Activated CD8-positive, alpha-beta T cell treated with anti-CD3 and anti-CD28 coated beads, Interleukin-2, amount 10 ng/mL, durations not matched to agents 7 days and 5 days (primary cell): ENCODE results near the gene FEN1. TPM values are rescaled to one million over a fixed set of nuclear protein-coding genes. Genes with fewer than 3 reads are reported as not detected.
A peak's percentile ranks its signal among the peaks of the same experiment; 100 is the strongest.

ENCODE experiments used
- ATAC-seq: fragments of 150-1000 bp; cut with Tn5 transposase; one replicate; pipeline ENCODE4 v1.10.0; 2021; ENCODE audit warnings: moderate library complexity
- CTCF ChIA-PET: fragments of 350-600 bp; sonication (Branson Sonifier 250); formaldehyde crosslinking; loops from one replicate; lab custom pipeline; 2021; ENCODE audit warnings: antibody characterized with exemption; lab: Charles Lee
- POLR2A ChIA-PET: fragments of 350-600 bp; sonication (Branson Sonifier 250); formaldehyde crosslinking; loops from one replicate; lab custom pipeline; 2021; ENCODE audit warnings: antibody characterized with exemption; lab: Charles Lee
- DNase-seq: peaks from one replicate; pipeline ENCODE4 v3.0.0-alpha.2; 2020
- H3K27ac Mint-ChIP-seq: one replicate; pipeline ENCODE4 v1.8.0; 2021; ENCODE audit warnings: mild to moderate bottlenecking, mixed read lengths
- H3K27me3 Mint-ChIP-seq: one replicate; pipeline ENCODE4 v1.8.0; 2021; ENCODE audit warnings: low read depth, mixed read lengths
- H3K36me3 Mint-ChIP-seq: one replicate; pipeline ENCODE4 v1.8.0; 2021; ENCODE audit warnings: low read depth, mixed read lengths
- H3K4me1 Mint-ChIP-seq: one replicate; pipeline ENCODE4 v1.8.0; 2021; ENCODE audit warnings: low read depth, mixed read lengths
- H3K4me3 Mint-ChIP-seq: one replicate; pipeline ENCODE4 v1.8.0; 2021; ENCODE audit warnings: mild to moderate bottlenecking, mixed read lengths
- H3K9me3 Mint-ChIP-seq: one replicate; pipeline ENCODE4 v1.8.0; 2022; ENCODE audit warnings: mixed read lengths; ENCODE audit not compliant: insufficient read depth
- total RNA-seq, 2 experiments: library from RNA; stranded (reverse); gene quantifications; one replicate each; pipeline ENCODE4 v1.2.3, GENCODE V29; 2021

The FEN1 gene
- total RNA-seq, 2 experiments from 2014 or later = 146 TPM

DNA sequence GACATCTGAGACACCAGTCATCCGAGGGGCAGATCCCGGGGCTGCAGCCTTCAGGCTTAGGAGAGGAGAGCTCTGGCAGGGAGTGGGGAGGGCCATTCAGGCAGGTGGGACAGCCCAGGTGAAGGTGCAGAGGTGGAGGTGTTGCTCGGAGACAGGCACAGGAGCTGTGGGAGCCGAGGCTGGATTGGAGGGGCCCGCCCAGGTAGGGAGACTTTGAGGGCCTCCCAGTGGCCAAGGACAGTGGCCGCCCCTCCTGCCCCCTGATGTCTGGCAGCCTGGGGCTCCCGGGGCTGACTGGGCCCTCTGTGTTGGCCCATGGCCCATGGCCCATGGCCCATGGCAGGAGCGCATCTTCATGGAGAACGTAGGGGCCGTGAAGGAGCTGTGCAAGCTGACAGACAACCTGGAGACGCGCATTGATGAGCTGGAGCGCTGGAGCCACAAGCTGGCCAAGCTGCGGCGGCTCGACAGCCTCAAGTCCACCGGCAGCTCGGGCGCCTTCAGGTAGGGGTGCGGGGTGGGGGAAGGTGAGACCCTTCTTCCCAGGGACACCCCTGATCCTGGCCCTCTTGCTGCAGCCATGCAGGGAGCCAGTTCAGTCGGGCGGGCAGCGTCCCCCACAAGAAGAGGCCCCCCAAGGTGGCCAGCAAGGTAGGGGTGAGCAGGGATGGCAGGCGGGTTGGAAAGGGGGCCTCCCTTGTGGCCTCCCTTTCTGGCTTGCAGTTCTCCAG, 13.6 kb upstream of the FEN1 start:
- CTCF ChIA-PET = interaction anchor here (1.3 to 2.5 kb wide), 2 partner anchors 12 to 32 kb away, joined by 4 to 11 read pairs; no protein-coding TSS in a partner anchor
- Mint-ChIP-seq H3K27ac (no peak overlapping the region), H3K36me3 (no peaks in the 10 kb centered on the region), H3K27me3 (peaks cover 9% of the 10 kb centered on the region), H3K4me1 (peaks cover 15% of the 10 kb centered on the region), H3K4me3 (no peak overlapping the region), H3K9me3 (no peaks in the 10 kb centered on the region)
- DNase-seq (no peak), ATAC-seq (no peak)
- POLR2A ChIA-PET = interaction anchor here (0.7 kb wide), 1 partner anchor 36 kb away, joined by 3 read pairs; no protein-coding TSS in a partner anchor

DNA sequence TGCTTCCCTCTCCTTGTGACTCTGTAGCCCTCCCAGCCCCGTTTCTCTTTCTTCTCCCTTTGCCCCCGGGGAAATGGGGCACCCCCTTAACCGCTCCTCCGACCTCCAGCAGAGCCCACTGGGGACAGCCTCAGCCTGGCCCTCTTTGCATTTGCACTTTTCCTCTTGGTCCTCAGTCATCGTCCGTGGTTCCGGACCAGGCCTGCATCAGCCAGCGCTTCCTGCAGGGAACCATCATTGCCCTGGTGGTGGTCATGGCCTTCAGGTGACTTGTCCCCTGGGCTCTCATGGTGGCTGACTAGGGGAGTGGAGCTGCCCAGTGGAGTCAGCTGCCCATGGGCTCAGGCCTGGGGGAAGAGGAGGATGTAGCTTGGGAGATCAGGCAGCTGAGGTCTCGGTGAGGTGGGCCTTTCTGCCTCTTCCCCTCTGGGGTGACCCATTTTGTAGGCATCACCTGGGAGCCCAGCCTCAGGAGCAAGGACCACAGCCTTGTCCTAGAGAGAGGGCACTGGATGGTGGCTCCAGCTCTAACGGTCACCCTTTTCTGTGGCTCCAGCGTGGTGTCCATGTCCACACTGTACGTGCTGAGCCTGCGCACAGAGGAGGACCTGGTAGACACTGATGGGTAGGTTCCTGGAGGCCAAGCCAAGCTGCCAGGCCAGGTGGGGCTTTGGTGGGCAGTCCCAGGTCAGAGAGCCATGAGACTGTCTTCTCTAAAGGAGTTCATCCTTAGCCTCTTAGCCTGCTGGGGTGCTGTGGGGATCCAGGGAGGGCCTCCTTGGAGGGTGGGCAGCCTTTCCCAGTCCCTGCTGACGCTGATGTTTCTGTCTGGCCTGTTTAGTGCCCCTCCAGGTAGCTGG, 12.8 kb upstream of the FEN1 start:
- Mint-ChIP-seq H3K36me3 (peaks cover 2% of the 10 kb centered on the region), H3K27me3 (peaks cover 9% of the 10 kb centered on the region), H3K9me3 (no peaks in the 10 kb centered on the region), H3K4me1 (peaks cover 15% of the 10 kb centered on the region), H3K4me3 (no peak overlapping the region), H3K27ac (no peak overlapping the region)
- ChIA-PET POLR2A (interaction anchor here (0.7 kb wide), 2 partner anchors 13 to 35 kb away, joined by 3 read pairs; partner anchors contain the start of genes FEN1 and TMEM258), CTCF (interaction anchor here (1.1 to 2.5 kb wide), 6 partner anchors 9 to 47 kb away, joined by 3 to 11 read pairs (median 4); no protein-coding TSS in a partner anchor)
- ATAC-seq = no peak
- DNase-seq = no peak

GRCh38 chr11:61780581-61781162, 12.0 kb upstream of the FEN1 start:
- H3K9me3 Mint-ChIP-seq = no peaks in the 10 kb centered on the region
- no peak for DNase-seq
- peaks cover 6% of the 10 kb centered on the region for H3K27me3 Mint-ChIP-seq
- H3K36me3 Mint-ChIP-seq = peaks cover 6% of the 10 kb centered on the region
- ATAC-seq = no peak
- no peak overlapping the region for H3K4me3 Mint-ChIP-seq
- ChIA-PET POLR2A (no interaction called here), CTCF (interaction anchor here (1.1 to 2.5 kb wide), 5 partner anchors 8 to 47 kb away, joined by 3 to 11 read pairs (median 4); no protein-coding TSS in a partner anchor)
- H3K4me1 Mint-ChIP-seq = peaks cover 13% of the 10 kb centered on the region
- peak overlapping the region; percentile 34 for H3K27ac Mint-ChIP-seq

- Mint-ChIP-seq H3K27ac (no peak overlapping the region), H3K36me3 (peaks cover 9% of the 10 kb centered on the region), H3K4me3 (no peak overlapping the region), H3K4me1 (peaks cover 11% of the 10 kb centered on the region), H3K27me3 (peaks cover 6% of the 10 kb centered on the region), H3K9me3 (no peaks in the 10 kb centered on the region)
- ATAC-seq = no peak
- ChIA-PET POLR2A (interaction anchor here (1.1 to 1.5 kb wide), 2 partner anchors 10 to 34 kb away, joined by 4 to 7 read pairs; partner anchors contain the start of genes FEN1 and TMEM258), CTCF (interaction anchor here (1.4 to 1.8 kb wide), 2 partner anchors 28 to 48 kb away, joined by 3 to 4 read pairs; no protein-coding TSS in a partner anchor)
- no peak for DNase-seq
Observed at GRCh38 chr11:61781585-61781984, 11.1 kb upstream of the FEN1 start.

DNA sequence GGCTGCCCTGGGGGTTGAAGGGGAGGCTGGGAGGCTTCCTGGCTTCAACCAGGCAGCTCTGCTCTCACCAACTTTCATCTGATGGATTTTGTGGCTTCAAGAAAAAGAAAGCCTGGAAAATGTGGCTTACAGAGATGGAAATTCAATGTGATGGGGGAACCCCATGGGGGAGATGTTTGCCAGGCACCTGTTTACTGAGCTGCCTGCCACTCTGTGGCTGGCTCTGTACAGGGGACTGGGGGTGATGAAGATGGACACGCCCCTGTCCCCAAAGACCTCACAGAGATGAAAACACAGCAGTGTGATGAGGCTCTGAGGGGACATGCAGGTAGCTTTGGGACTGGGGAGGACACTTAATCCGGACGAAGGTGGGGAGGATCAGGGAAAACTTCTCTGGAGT, 10.4 kb upstream of the FEN1 start:
- H3K4me3 Mint-ChIP-seq = no peak overlapping the region
- H3K9me3 Mint-ChIP-seq = no peaks in the 10 kb centered on the region
- peaks cover 6% of the 10 kb centered on the region for H3K27me3 Mint-ChIP-seq
- H3K4me1 Mint-ChIP-seq = peaks cover 4% of the 10 kb centered on the region
- peaks cover 9% of the 10 kb centered on the region for H3K36me3 Mint-ChIP-seq
- ChIA-PET POLR2A (interaction anchor here (1.1 to 1.5 kb wide), 2 partner anchors 10 to 33 kb away, joined by 4 to 7 read pairs; partner anchors contain the start of genes FEN1 and TMEM258), CTCF (interaction anchor here (1.1 to 1.4 kb wide), 2 partner anchors 15 to 29 kb away, joined by 3 to 4 read pairs; no protein-coding TSS in a partner anchor)
- H3K27ac Mint-ChIP-seq = no peak overlapping the region
- DNase-seq (no peak), ATAC-seq (no peak)

GRCh38 chr11:61782841-61783240, 9.9 kb upstream of the FEN1 start:
- ChIA-PET POLR2A (interaction anchor here (1.5 kb wide), 1 partner anchor 9 kb away, joined by 7 read pairs; the partner anchor contains the start of genes FEN1 and TMEM258), CTCF (interaction anchor here (1.1 to 1.4 kb wide), 2 partner anchors 15 to 29 kb away, joined by 3 to 4 read pairs; no protein-coding TSS in a partner anchor)
- Mint-ChIP-seq H3K4me1 (peaks cover 4% of the 10 kb centered on the region), H3K9me3 (no peaks in the 10 kb centered on the region), H3K27ac (no peak overlapping the region), H3K36me3 (peaks cover 10% of the 10 kb centered on the region), H3K27me3 (peaks cover 5% of the 10 kb centered on the region), H3K4me3 (no peak overlapping the region)
- DNase-seq (no peak), ATAC-seq (no peak)

GRCh38 chr11:61783717-61784505, 8.8 kb upstream of the FEN1 start:
- Mint-ChIP-seq H3K4me3 (no peak overlapping the region), H3K36me3 (peaks cover 10% of the 10 kb centered on the region), H3K4me1 (no peaks in the 10 kb centered on the region), H3K9me3 (no peaks in the 10 kb centered on the region), H3K27ac (no peak overlapping the region), H3K27me3 (no peaks in the 10 kb centered on the region)
- ATAC-seq = no peak
- ChIA-PET POLR2A (no interaction called here), CTCF (no interaction called here)
- no peak for DNase-seq

- no peaks in the 10 kb centered on the region for H3K9me3 Mint-ChIP-seq
- CTCF ChIA-PET = interaction anchor here (1.2 kb wide), 1 partner anchor 14 kb away, joined by 3 read pairs; no protein-coding TSS in a partner anchor
- POLR2A ChIA-PET = no interaction called here
- H3K27ac Mint-ChIP-seq = no peak overlapping the region
- H3K4me1 Mint-ChIP-seq = peaks cover 3% of the 10 kb centered on the region
- no peaks in the 10 kb centered on the region for H3K27me3 Mint-ChIP-seq
- no peak for ATAC-seq
- DNase-seq = no peak
- H3K4me3 Mint-ChIP-seq = no peak overlapping the region
- H3K36me3 Mint-ChIP-seq = peaks cover 15% of the 10 kb centered on the region
Observed at GRCh38 chr11:61784506-61784805, 8.3 kb upstream of the FEN1 start.

DNA sequence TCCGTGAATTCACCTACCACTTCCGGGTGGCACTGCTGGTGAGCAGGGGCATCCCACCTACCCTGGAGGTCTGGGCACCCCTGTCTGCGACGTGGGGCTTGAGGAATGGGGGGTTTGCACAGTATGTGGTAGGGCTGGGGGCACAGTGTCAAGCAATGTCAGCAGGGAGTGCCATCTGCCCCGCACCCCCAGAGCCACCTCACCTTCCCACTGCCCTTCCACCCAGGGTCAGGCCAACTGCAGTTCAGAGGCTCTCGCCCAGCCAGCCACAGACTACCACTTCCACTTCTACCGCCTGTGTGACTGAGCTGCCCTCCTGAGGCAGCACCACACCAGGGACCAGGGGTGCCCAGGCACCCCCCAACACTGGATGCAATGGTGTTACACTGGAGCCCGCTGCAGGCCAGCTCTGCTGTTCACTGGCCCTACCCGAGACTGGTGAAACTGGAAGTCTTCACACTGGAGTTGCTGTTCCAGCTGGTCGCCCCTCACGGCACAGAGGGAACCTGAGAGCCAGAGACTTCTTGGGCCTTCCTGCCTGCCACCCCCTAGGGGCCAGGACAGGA, 6.8 kb upstream of the FEN1 start:
- CTCF ChIA-PET = interaction anchor here (1.2 to 4.5 kb wide), 3 partner anchors 12 to 39 kb away, joined by 3 to 35 read pairs (median 5); no protein-coding TSS in a partner anchor
- Mint-ChIP-seq H3K27me3 (no peaks in the 10 kb centered on the region), H3K4me3 (no peak overlapping the region), H3K4me1 (peaks cover 14% of the 10 kb centered on the region), H3K36me3 (peaks cover 26% of the 10 kb centered on the region), H3K9me3 (no peaks in the 10 kb centered on the region), H3K27ac (no peak overlapping the region)
- ATAC-seq (no peak), DNase-seq (no peak)
- POLR2A ChIA-PET = no interaction called here

DNA sequence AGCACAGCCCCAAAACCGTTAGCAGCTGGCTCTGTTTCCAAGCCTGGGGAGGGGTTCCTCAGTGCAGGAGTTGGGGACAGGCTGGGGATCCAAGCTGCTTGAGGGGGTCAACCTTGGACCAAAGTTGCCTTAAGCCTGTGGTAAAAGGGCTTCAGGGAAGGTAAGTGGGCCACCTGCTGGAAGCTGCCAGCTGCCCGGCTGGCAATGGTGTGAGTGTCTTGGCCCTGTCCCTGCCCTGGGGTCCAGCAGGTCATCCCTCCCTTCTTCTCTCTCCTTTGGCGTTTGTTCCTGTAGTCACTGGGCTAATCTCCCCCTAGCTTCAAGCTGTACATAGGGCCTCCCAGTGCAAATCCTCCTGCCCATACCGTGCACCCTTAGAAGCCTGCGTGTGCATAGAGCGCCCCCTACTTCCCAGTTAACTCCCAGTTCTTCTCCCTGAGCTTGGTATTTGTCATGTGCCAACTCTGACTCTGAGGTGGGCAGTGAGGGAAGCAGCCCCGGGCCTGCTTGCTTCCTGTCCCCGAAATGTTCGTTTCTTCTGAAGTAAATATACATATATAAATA, 4.7 kb upstream of the FEN1 start:
- Mint-ChIP-seq H3K36me3 (peaks cover 27% of the 10 kb centered on the region), H3K9me3 (no peaks in the 10 kb centered on the region), H3K27me3 (no peaks in the 10 kb centered on the region), H3K27ac (no peak overlapping the region), H3K4me1 (peaks cover 20% of the 10 kb centered on the region), H3K4me3 (no peak overlapping the region)
- ChIA-PET CTCF (interaction anchor here (0.6 to 4.5 kb wide), 10 partner anchors 8 to 83 kb away, joined by 3 to 35 read pairs (median 3); no protein-coding TSS in a partner anchor), POLR2A (interaction anchor here (1.0 to 1.1 kb wide), 2 partner anchors 9 to 28 kb away, joined by 4 read pairs; no protein-coding TSS in a partner anchor)
- peak; percentile 49 for DNase-seq
- ATAC-seq = no peak
